HTR-8/SVneo (cell line): ENCODE data around the gene TAGAP.
A peak's percentile ranks its signal among the peaks of the same experiment; 100 is the strongest.

Source experiments
- DNase-seq: peaks from one replicate; pipeline ENCODE4 v3.0.0; 2011; ENCODE audit warnings: low spot score, mixed read lengths; ENCODE audit not compliant: insufficient read length
- FAIRE-seq: peaks from 2 replicates; lab custom pipeline; 2011; peaks lifted over from hg19 to GRCh38; lab: Jason Lieb, UNC

Gene TAGAP

GRCh38 chr6:159074120-159074684 lies 29.4 kb upstream of the TAGAP start:
- FAIRE-seq (no peak), DNase-seq (peak; percentile 43)

GRCh38 chr6:159071843-159072769 lies 27.3 kb upstream of the TAGAP start:
- DNase-seq (no peak), FAIRE-seq (no peak)

- FAIRE-seq = no peak
- no peak for DNase-seq
These were observed 24.2 kb upstream of the TAGAP start for GRCh38 chr6:159068904-159069578.

- DNase-seq = no peak
- FAIRE-seq = no peak
These were observed 22.5 kb upstream of the TAGAP start for GRCh38 chr6:159067334-159067733.

GRCh38 chr6:159066483-159066882 lies 21.7 kb upstream of the TAGAP start:
- no peak for DNase-seq
- no peak for FAIRE-seq

GRCh38 chr6:159065759-159066329 lies 21.1 kb upstream of the TAGAP start:
- no peak for FAIRE-seq
- no peak for DNase-seq

- DNase-seq = no peak
- FAIRE-seq = no peak
These were observed 20.3 kb upstream of the TAGAP start for GRCh38 chr6:159065091-159065490.

- FAIRE-seq = no peak
- DNase-seq = no peak
These were observed 19.7 kb upstream of the TAGAP start for GRCh38 chr6:159064477-159064876.

- no peak for FAIRE-seq
- DNase-seq = no peak
These were observed 18.8 kb upstream of the TAGAP start for GRCh38 chr6:159063549-159063948.

- no peak for FAIRE-seq
These were observed 18.2 kb upstream of the TAGAP start for GRCh38 chr6:159062976-159063375.

GRCh38 chr6:159062564-159062945 lies 17.8 kb upstream of the TAGAP start:
- FAIRE-seq (no peak), DNase-seq (no peak)

More at GRCh38 chr6:159062976-159063375, 18.2 kb upstream of the TAGAP start:
- DNase-seq = no peak

- no peak for FAIRE-seq
These were observed 17.2 kb upstream of the TAGAP start for GRCh38 chr6:159061805-159062563.

GRCh38 chr6:159061146-159061545 lies 16.4 kb upstream of the TAGAP start:
- no peak for FAIRE-seq
- DNase-seq = no peak

More at GRCh38 chr6:159061805-159062563, 17.2 kb upstream of the TAGAP start:
- no peak for DNase-seq

GRCh38 chr6:159059885-159060506 lies 15.2 kb upstream of the TAGAP start:
- no peak for DNase-seq
- FAIRE-seq = no peak

- no peak for FAIRE-seq
- DNase-seq = no peak
These were observed 14.3 kb upstream of the TAGAP start for GRCh38 chr6:159059141-159059540.

GRCh38 chr6:159056899-159057298 lies 12.1 kb upstream of the TAGAP start:
- DNase-seq (no peak), FAIRE-seq (no peak)

GRCh38 chr6:159056432-159056831 lies 11.6 kb upstream of the TAGAP start:
- FAIRE-seq = no peak
- no peak for DNase-seq

- no peak for FAIRE-seq
- DNase-seq = no peak
These were observed 11.2 kb upstream of the TAGAP start for GRCh38 chr6:159056003-159056402.

GRCh38 chr6:159053781-159054398 lies 9.1 kb upstream of the TAGAP start:
- DNase-seq (no peak), FAIRE-seq (no peak)
